H9 (cell line): ENCODE measurements around the gene NPIPB6. TPM values are rescaled to one million over a fixed set of nuclear protein-coding genes. Genes with fewer than 3 reads are reported as not detected.
A peak's percentile ranks its signal among the peaks of the same experiment; 100 is the strongest.

Experiments
- DNase-seq: peaks from one replicate; pipeline ENCODE4 v3.0.0-alpha.2; 2017
- H2AFZ ChIP-seq: one replicate; pipeline ENCODE4 v1.6.1; 2013; ENCODE audit warnings: mild to moderate bottlenecking, low read length, control low read depth, moderate library complexity
- H2AK5ac ChIP-seq: 2 replicates; pipeline ENCODE4 v1.6.1; 2013; ENCODE audit warnings: low read length, control low read depth, mixed read lengths; ENCODE audit not compliant: insufficient read length
- H2BK120ac ChIP-seq: one replicate; pipeline ENCODE4 v1.6.1; 2013; ENCODE audit warnings: low read depth, mild to moderate bottlenecking, low read length, control low read depth, inconsistent platforms; ENCODE audit not compliant: poor library complexity, severe bottlenecking
- H2BK12ac ChIP-seq: 2 replicates; pipeline ENCODE4 v1.6.1; 2013; ENCODE audit warnings: low read length, control low read depth, mixed read lengths, low read depth; ENCODE audit not compliant: insufficient read length
- H2BK15ac ChIP-seq: 2 replicates; pipeline ENCODE4 v1.6.1; 2013; ENCODE audit warnings: low read depth, low read length, control low read depth
- H2BK20ac ChIP-seq: one replicate; pipeline ENCODE4 v1.6.1; 2013; ENCODE audit warnings: low read depth, mild to moderate bottlenecking, low read length, control low read depth, inconsistent platforms; ENCODE audit not compliant: poor library complexity, severe bottlenecking
- H2BK5ac ChIP-seq: 2 replicates; pipeline ENCODE4 v1.6.1; 2013; ENCODE audit warnings: low read length, control low read depth, mixed read lengths; ENCODE audit not compliant: insufficient read length
- H3K14ac ChIP-seq: 2 replicates; pipeline ENCODE4 v1.6.1; 2013; ENCODE audit warnings: low read length, control low read depth; ENCODE audit not compliant: insufficient read depth
- H3K18ac ChIP-seq: 2 replicates; pipeline ENCODE4 v1.6.1; 2013; ENCODE audit warnings: low read depth, mild to moderate bottlenecking, mixed read lengths, low read length, control low read depth; ENCODE audit not compliant: insufficient read length
- H3K23ac ChIP-seq: 2 replicates; pipeline ENCODE4 v1.6.1; 2013; ENCODE audit warnings: low read length, control low read depth, mixed read lengths, low read depth; ENCODE audit not compliant: insufficient read length
- H3K23me2 ChIP-seq: 2 replicates; pipeline ENCODE4 v1.6.1; 2013; ENCODE audit warnings: low read depth, mild to moderate bottlenecking, mixed read lengths, low read length, control low read depth; ENCODE audit not compliant: insufficient read length, poor library complexity, severe bottlenecking
- H3K27ac ChIP-seq: 2 replicates; pipeline ENCODE4 v1.5.1; 2013; ENCODE audit warnings: low read length, control low read depth, mixed read lengths, low read depth; ENCODE audit not compliant: insufficient read length
- H3K27me3 ChIP-seq: 2 replicates; pipeline ENCODE4 v1.6.1; 2013; ENCODE audit warnings: low read length, control low read depth, inconsistent platforms; ENCODE audit not compliant: insufficient read depth
- H3K4ac ChIP-seq: 2 replicates; pipeline ENCODE4 v1.6.1; 2013; ENCODE audit warnings: low read depth, mild to moderate bottlenecking, control low read depth, inconsistent platforms, low read length, moderate library complexity
- H3K4me1 ChIP-seq: 2 replicates; pipeline ENCODE4 v1.6.1; 2013; ENCODE audit warnings: low read length, control low read depth, inconsistent platforms; ENCODE audit not compliant: insufficient read depth
- H3K4me2 ChIP-seq: 2 replicates; pipeline ENCODE4 v1.6.1; 2013; ENCODE audit warnings: low read length, control low read depth, mixed read lengths; ENCODE audit not compliant: insufficient read length, insufficient read depth
- H3K56ac ChIP-seq: 2 replicates; pipeline ENCODE4 v1.6.1; 2013; ENCODE audit warnings: low read depth, mild to moderate bottlenecking, mixed read lengths, low read length, control low read depth; ENCODE audit not compliant: insufficient read length
- H3K79me1 ChIP-seq: 2 replicates; pipeline ENCODE4 v1.6.1; 2013; ENCODE audit warnings: low read depth, mild to moderate bottlenecking, moderate library complexity, low read length, control low read depth, inconsistent platforms; ENCODE audit not compliant: insufficient read depth, poor library complexity, severe bottlenecking
- H3K79me2 ChIP-seq: 2 replicates; pipeline ENCODE4 v1.6.1; 2013; ENCODE audit warnings: low read length, control low read depth, inconsistent platforms; ENCODE audit not compliant: insufficient read depth
- H3K9ac ChIP-seq: 2 replicates; pipeline ENCODE4 v1.6.1; 2013; ENCODE audit warnings: low read length, control low read depth, mixed read lengths; ENCODE audit not compliant: insufficient read length; ENCODE audit errors: extremely low read depth
- H3K9me3 ChIP-seq: one replicate; pipeline ENCODE4 v1.6.1; 2013; ENCODE audit warnings: low read depth, low read length, inconsistent platforms; ENCODE audit not compliant: control insufficient read depth
- H3T11ph ChIP-seq: one replicate; pipeline ENCODE4 v1.6.1; 2013; ENCODE audit warnings: mild to moderate bottlenecking, low read length, control low read depth, inconsistent platforms
- H4K20me1 ChIP-seq: one replicate; pipeline ENCODE4 v1.6.1; 2013; ENCODE audit not compliant: control insufficient read depth, insufficient read length, insufficient read depth
- H4K5ac ChIP-seq: 2 replicates; pipeline ENCODE4 v1.6.1; 2013; ENCODE audit warnings: low read depth, mild to moderate bottlenecking, mixed read lengths, low read length, control low read depth; ENCODE audit not compliant: insufficient read length
- H4K8ac ChIP-seq: replicated peaks from 2 replicates; pipeline ENCODE4 v1.6.1; 2013; ENCODE audit warnings: low read length, control low read depth, mixed read lengths, low read depth; ENCODE audit not compliant: insufficient read length
- H4K91ac ChIP-seq: 2 replicates; pipeline ENCODE4 v1.6.1; 2013; ENCODE audit warnings: low read depth, mild to moderate bottlenecking, moderate library complexity, mixed read lengths, low read length, control low read depth; ENCODE audit not compliant: insufficient read length
- H3K27ac Mint-ChIP-seq, 3 experiments: 2 replicates in 2 of 3; 3 replicates in 1 of 3; pipeline ENCODE4 v1.8.0; 2020 to 2021; ENCODE audit warnings: mixed read lengths in 3 of 3, mild to moderate bottlenecking in 1 of 3, moderate library complexity in 1 of 3
- H3K27me3 Mint-ChIP-seq: 2 replicates; pipeline ENCODE4 v1.8.0; 2021; ENCODE audit warnings: low read depth, mild to moderate bottlenecking, moderate library complexity, mixed read lengths
- H3K36me3 Mint-ChIP-seq, 3 experiments: 2 replicates in 2 of 3; 3 replicates in 1 of 3; pipeline ENCODE4 v1.8.0; 2020 to 2021; ENCODE audit warnings: low read depth in 3 of 3, mixed read lengths in 3 of 3; ENCODE audit not compliant: insufficient read depth in 1 of 3
- H3K4me1 Mint-ChIP-seq, 2 experiments: 2 replicates each; pipeline ENCODE4 v1.8.0; 2020; ENCODE audit warnings: mixed read lengths in 2 of 2
- H3K4me3 Mint-ChIP-seq, 2 experiments: 2 replicates in 1 of 2; 3 replicates in 1 of 2; pipeline ENCODE4 v1.8.0; 2020 to 2021; ENCODE audit warnings: mild to moderate bottlenecking in 2 of 2, mixed read lengths in 2 of 2, moderate library complexity in 1 of 2
- H3K9me3 Mint-ChIP-seq, 2 experiments: 2 replicates in 1 of 2; 3 replicates in 1 of 2; pipeline ENCODE4 v1.8.0; 2020; ENCODE audit warnings: mild to moderate bottlenecking in 2 of 2, mixed read lengths in 2 of 2, moderate library complexity in 1 of 2
- WGBS: extraction: QIAGEN DNeasy Blood & Tissue Kit; methylation state at CpG from one replicate; pipeline ENCODE4 v1.1.7; 2013; ENCODE audit warnings: missing lambda C conversion rate, low lambda C conversion rate, mixed read lengths; ENCODE audit not compliant: insufficient read length; ENCODE audit errors: extremely low coverage; 5-methylcytosine and 5-hydroxymethylcytosine counted together
- total RNA-seq: library from RNA; stranded (reverse); gene quantifications from 2 replicates; pipeline ENCODE4 v1.2.1, GENCODE V29; 2021
- TF ChIP-seq, protein P1 (sequence below): fragments of 200-600 bp; sonication (generic); conservative IDR thresholded peaks from 3 replicates; pipeline ENCODE4 v1.8.0; 2021; ENCODE audit warnings: antibody characterized with exemption, mild to moderate bottlenecking

Gene NPIPB6
- total RNA-seq, 1 experiment from 2014 or later, result 5.2 TPM

DNA sequence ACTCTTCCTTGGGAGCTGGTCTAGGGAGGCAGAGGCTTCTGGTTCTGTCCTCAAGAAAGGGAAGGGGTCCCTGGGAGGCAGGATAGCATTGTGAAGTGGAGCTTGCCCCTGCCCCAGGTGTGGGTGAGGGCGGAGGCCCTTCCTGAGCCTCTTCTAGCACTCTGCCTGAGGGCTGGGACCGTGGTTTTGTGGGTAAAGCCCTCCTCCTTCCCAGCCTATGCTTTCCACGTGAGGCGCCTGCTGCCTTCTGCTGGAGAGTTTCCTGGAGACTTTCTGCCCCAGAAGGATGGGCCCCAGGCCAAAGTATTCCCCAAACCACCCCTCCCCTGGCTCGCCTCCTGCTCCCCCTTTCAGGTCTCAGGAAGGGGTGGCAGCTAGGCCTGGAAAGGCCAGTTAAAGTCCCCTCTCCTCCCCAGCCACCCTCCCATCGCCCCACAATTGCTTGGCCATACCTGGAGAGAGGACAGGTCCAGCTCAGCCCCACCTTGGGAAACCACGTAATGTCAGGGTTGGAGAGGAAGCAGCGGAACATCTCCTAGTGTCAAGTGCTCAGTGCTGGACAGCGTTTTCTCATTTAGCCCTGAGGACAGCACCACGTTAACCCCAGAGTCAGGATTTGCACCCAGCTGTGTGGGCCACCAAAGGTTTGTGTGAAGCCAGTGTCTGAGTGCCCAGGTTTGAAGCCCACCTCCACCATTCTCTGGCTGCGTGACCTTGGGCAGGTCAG, 65.4 kb downstream of the NPIPB6 start:
- Mint-ChIP-seq H3K9me3 (no peaks in the 10 kb centered on the region), H3K27ac (peak overlapping the region; percentile 68 to 88 (median 86); a peak in 5 of 7 replicates), H3K4me1 (peaks cover 38 to 45% of the 10 kb centered on the region in 2 experiments), H3K27me3 (no peaks in the 10 kb centered on the region), H3K4me3 (peak overlapping the region in 1 of 2 experiments; percentile 70; a peak in 3 of 5 replicates), H3K36me3 (peaks cover 23 to 43% (median 42%) of the 10 kb centered on the region in 3 experiments)
- TF ChIP-seq, protein P1, sequence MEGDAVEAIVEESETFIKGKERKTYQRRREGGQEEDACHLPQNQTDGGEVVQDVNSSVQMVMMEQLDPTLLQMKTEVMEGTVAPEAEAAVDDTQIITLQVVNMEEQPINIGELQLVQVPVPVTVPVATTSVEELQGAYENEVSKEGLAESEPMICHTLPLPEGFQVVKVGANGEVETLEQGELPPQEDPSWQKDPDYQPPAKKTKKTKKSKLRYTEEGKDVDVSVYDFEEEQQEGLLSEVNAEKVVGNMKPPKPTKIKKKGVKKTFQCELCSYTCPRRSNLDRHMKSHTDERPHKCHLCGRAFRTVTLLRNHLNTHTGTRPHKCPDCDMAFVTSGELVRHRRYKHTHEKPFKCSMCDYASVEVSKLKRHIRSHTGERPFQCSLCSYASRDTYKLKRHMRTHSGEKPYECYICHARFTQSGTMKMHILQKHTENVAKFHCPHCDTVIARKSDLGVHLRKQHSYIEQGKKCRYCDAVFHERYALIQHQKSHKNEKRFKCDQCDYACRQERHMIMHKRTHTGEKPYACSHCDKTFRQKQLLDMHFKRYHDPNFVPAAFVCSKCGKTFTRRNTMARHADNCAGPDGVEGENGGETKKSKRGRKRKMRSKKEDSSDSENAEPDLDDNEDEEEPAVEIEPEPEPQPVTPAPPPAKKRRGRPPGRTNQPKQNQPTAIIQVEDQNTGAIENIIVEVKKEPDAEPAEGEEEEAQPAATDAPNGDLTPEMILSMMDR, result no peak
- Histone ChIP-seq H4K91ac (no peak overlapping the region), H3K14ac (peak overlapping the region; percentile 30; the same call in 1 of the 2 replicates), H3K23me2 (peaks cover 10% of the 10 kb centered on the region), H3K4me1 (peaks cover 9% of the 10 kb centered on the region; the same call in 1 of the 2 replicates), H3T11ph (no peak overlapping the region), H3K9me3 (no peaks in the 10 kb centered on the region), H3K27me3 (no peaks in the 10 kb centered on the region), H2BK12ac (no peak overlapping the region), H3K56ac (no peak overlapping the region), H3K79me2 (peaks cover 33% of the 10 kb centered on the region; the same call in 1 of the 2 replicates), H4K20me1 (peaks cover 4% of the 10 kb centered on the region), H3K4ac (no peak overlapping the region), H2BK120ac (no peak overlapping the region), H3K18ac (no peak overlapping the region), H3K9ac (no peak overlapping the region), H3K27ac (no peak overlapping the region), H2AFZ (no peak overlapping the region), H2BK20ac (no peak overlapping the region), H2BK5ac (no peak overlapping the region), H3K23ac (no peak overlapping the region), H2AK5ac (no peak overlapping the region), H3K79me1 (peaks cover 31% of the 10 kb centered on the region), H2BK15ac (no peak overlapping the region), H3K4me2 (no peak overlapping the region), H4K8ac (no peak overlapping the region), H4K5ac (no peak overlapping the region)
- no peak for DNase-seq
- no CpG with 5 or more reads among the region's 11 CpGs for WGBS
